ENCODE data around the gene PTPN6. TPM values are rescaled to one million over a fixed set of nuclear protein-coding genes. Genes with fewer than 3 reads are reported as not detected.

Gene PTPN6
- 10 to 100 TPM; 79.0 to 83.5 TPM for total RNA-seq
- 207 TPM for polyA plus RNA-seq (2013, experiment 1 of 2)
- polyA plus RNA-seq (2013, experiment 2 of 2), result 218 TPM
- total RNA-seq, result 66.5 to 612 (median 171) reads per million in 172 experiments

DNA sequence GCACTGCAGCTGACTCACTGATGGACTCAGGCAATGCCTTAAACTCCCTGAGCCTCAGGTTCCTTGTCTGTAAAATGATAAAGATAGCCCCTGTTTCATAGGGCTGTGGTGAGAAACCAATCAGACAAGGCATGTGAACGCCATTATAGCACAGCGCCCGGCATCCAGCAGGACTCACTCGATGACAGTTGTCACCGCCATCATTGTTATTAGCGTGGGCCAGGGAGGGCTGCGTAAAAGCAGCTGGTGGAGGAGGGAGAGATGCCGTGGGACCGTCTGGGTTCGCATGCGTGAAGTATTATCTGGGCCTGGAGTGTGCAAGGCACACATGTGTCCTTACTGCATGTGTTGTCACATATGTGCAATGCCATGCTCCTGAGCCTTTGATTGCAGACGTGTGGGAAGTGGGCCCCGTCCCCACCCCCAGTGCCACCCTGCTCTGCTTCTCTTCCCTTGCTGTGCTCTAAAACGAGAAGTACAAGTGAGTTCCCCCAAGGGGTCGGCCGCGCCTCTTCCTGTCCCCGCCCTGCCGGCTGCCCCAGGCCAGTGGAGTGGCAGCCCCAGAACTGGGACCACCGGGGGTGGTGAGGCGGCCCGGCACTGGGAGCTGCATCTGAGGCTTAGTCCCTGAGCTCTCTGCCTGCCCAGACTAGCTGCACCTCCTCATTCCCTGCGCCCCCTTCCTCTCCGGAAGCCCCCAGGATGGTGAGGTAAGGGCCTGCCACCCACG lies at the start of gene PTPN6:
Gene PTPN6, plus strand, starts transcription at position 546 of the 730 bp plus-strand sequence. Its CDS starts 157 bp downstream, at position 703.
- Mint-ChIP-seq H3K36me3 (ENCODE audit: low read depth) (peaks cover 50% of the 10 kb centered on the region), H3K4me3 (peak within 1 kb of the TSS; percentile 100), H3K9me3 (no peaks in the 10 kb centered on the region), H3K27ac (peak within 1 kb of the TSS; percentile 97), H3K27me3 (no peaks in the 10 kb centered on the region), H3K4me1 (ENCODE audit: low read depth) (peaks cover 89% of the 10 kb centered on the region)
- peak within 1 kb of the TSS; percentile 80 to 96 for H3K27ac ChIP-seq (ENCODE audit: low read depth in 1 of 2, low read length in 2 of 2)
- intact Hi-C loops (cut with DNase I, micrococcal nuclease), result loop anchor here in 1 of 2 experiments (5.0 kb wide), 1 partner anchor 99 kb away; the partner anchor contains the start of genes CDCA3 and USP5
- peaks cover 94% of the 10 kb centered on the region for H3K4me1 ChIP-seq (ENCODE audit: insufficient read depth, low read length)
- TF ChIP-seq, protein P1, sequence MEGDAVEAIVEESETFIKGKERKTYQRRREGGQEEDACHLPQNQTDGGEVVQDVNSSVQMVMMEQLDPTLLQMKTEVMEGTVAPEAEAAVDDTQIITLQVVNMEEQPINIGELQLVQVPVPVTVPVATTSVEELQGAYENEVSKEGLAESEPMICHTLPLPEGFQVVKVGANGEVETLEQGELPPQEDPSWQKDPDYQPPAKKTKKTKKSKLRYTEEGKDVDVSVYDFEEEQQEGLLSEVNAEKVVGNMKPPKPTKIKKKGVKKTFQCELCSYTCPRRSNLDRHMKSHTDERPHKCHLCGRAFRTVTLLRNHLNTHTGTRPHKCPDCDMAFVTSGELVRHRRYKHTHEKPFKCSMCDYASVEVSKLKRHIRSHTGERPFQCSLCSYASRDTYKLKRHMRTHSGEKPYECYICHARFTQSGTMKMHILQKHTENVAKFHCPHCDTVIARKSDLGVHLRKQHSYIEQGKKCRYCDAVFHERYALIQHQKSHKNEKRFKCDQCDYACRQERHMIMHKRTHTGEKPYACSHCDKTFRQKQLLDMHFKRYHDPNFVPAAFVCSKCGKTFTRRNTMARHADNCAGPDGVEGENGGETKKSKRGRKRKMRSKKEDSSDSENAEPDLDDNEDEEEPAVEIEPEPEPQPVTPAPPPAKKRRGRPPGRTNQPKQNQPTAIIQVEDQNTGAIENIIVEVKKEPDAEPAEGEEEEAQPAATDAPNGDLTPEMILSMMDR (IDR thresholded peaks at IDR 0.05), result no peak
- CTCF ChIA-PET, result interaction anchor here (2.0 to 10.8 kb wide), 2 partner anchors 10 to 13 kb away, joined by 5 to 324 read pairs; no protein-coding TSS in a partner anchor
- no peaks in the 10 kb centered on the region for H3K27me3 ChIP-seq (ENCODE audit: control insufficient read depth in 1 of 2, insufficient read depth in 2 of 2, low read length in 2 of 2)
- peak in 11 of 14 experiments; percentile 45 to 86 (median 66) for DNase-seq
- POLR2A ChIA-PET, result interaction anchor here (0.6 to 16.4 kb wide), 8 partner anchors 3 to 227 kb away, joined by 3 to 963 read pairs (median 7); partner anchors contain the start of genes ATN1, C12orf57, COPS7A and LRRC23
- H3K36me3 ChIP-seq (ENCODE audit: insufficient read depth, low read length), result peaks cover 34% of the 10 kb centered on the region
- H3K9me3 ChIP-seq (ENCODE audit: control insufficient read depth in 1 of 2, insufficient read depth in 1 of 2, low read length in 2 of 2), result no peaks in the 10 kb centered on the region
- peak within 1 kb of the TSS; percentile 98 for H3K4me3 ChIP-seq (ENCODE audit: low read length)
- peak; percentile 30 for ATAC-seq (ENCODE audit: poor library complexity)

DNA sequence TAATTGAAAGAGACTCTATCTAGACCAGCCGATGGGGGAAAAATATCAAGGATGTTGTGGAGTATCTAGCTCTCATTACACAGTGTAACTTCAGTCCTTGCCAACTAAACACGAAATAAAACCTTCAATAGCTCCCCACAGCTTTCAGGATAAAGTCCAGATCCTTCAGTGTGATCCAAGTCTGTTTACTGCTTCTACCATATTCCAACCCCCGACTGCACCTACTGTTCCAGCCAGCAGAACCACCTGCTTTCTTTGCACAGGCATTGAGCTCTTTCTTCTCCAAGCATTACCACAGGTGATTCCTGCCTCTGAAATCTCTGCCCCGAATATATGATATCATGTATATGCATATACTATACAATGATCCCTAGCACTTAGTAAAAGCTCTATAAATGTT lies 48.7 kb upstream of the PTPN6 start:
- Histone ChIP-seq H3K36me3 (ENCODE audit: insufficient read depth, low read length) (no peaks in the 10 kb centered on the region), H3K27me3 (ENCODE audit: control insufficient read depth in 1 of 2, insufficient read depth in 2 of 2, low read length in 2 of 2) (no peaks in the 10 kb centered on the region), H3K4me3 (ENCODE audit: low read length) (no peak overlapping the region), H3K4me1 (ENCODE audit: insufficient read depth, low read length) (peaks cover 21% of the 10 kb centered on the region), H3K9me3 (ENCODE audit: control insufficient read depth in 1 of 2, insufficient read depth in 1 of 2, low read length in 2 of 2) (no peaks in the 10 kb centered on the region), H3K27ac (ENCODE audit: low read depth in 1 of 2, low read length in 2 of 2) (no peak overlapping the region)
- Mint-ChIP-seq H3K36me3 (ENCODE audit: low read depth) (no peaks in the 10 kb centered on the region), H3K27me3 (no peaks in the 10 kb centered on the region), H3K27ac (no peak overlapping the region), H3K4me3 (no peak overlapping the region), H3K9me3 (no peaks in the 10 kb centered on the region), H3K4me1 (ENCODE audit: low read depth) (no peaks in the 10 kb centered on the region)
- POLR2A ChIA-PET, result interaction anchor here (1.1 kb wide), 1 partner anchor 12 kb away, joined by 3 read pairs; no protein-coding TSS in a partner anchor
- CTCF ChIA-PET, result interaction anchor here (1.5 to 2.6 kb wide), 2 partner anchors 11 to 35 kb away, joined by 4 to 15 read pairs; no protein-coding TSS in a partner anchor
- TF ChIP-seq, protein P1 (IDR thresholded peaks at IDR 0.05), result no peak
- intact Hi-C loops (cut with DNase I, micrococcal nuclease), result loop anchor here in 1 of 2 experiments (10.0 kb wide), 1 partner anchor 292 kb away; no protein-coding TSS in a partner anchor
- no peak for ATAC-seq (ENCODE audit: poor library complexity)
- no peak for DNase-seq

DNA sequence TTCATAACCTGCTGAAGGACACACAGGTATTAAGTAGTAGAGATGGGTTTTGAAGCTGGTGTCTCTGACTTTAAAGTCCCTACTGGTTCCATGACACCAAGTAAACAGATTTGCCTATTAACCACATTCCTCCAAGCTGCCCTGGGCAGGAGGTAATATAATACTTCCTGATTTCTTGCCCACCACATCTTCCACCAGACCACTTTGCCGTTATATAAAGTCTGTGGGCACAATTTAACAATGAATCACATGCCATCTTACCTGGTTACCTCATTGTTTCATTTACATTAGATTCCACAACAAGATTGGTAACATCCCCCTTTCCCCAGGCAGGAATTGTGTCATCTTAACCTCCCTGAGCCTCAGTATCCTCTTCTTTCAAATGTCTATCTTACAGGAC lies 47.4 kb upstream of the PTPN6 start:
- no peaks in the 10 kb centered on the region for H3K9me3 ChIP-seq (ENCODE audit: control insufficient read depth in 1 of 2, insufficient read depth in 1 of 2, low read length in 2 of 2)
- Mint-ChIP-seq H3K4me1 (ENCODE audit: low read depth) (no peaks in the 10 kb centered on the region), H3K27ac (no peak overlapping the region), H3K9me3 (no peaks in the 10 kb centered on the region), H3K4me3 (peak overlapping the region; percentile 22), H3K36me3 (ENCODE audit: low read depth) (peaks cover 4% of the 10 kb centered on the region), H3K27me3 (no peaks in the 10 kb centered on the region)
- H3K36me3 ChIP-seq (ENCODE audit: insufficient read depth, low read length), result no peaks in the 10 kb centered on the region
- H3K4me1 ChIP-seq (ENCODE audit: insufficient read depth, low read length), result peaks cover 21% of the 10 kb centered on the region
- DNase-seq (no peak), ATAC-seq (ENCODE audit: poor library complexity) (no peak)
- H3K27me3 ChIP-seq (ENCODE audit: control insufficient read depth in 1 of 2, insufficient read depth in 2 of 2, low read length in 2 of 2), result no peaks in the 10 kb centered on the region
- intact Hi-C loops (cut with DNase I, micrococcal nuclease), result loop anchor here (1.0 to 10.0 kb wide), 4 partner anchors 12 to 291 kb away; partner anchors contain the start of gene SPSB2 (in 1 of the 2)
- ChIA-PET POLR2A (interaction anchor here (1.1 to 3.0 kb wide), 4 partner anchors 10 to 40 kb away, joined by 3 to 14 read pairs (median 13); partner anchors contain the start of genes C12orf57, RNU7-1 and SPSB2), CTCF (interaction anchor here (1.9 to 5.6 kb wide), 6 partner anchors 13 to 58 kb away, joined by 6 to 43 read pairs (median 12); partner anchors contain the start of gene SPSB2)
- H3K27ac ChIP-seq (ENCODE audit: low read depth in 1 of 2, low read length in 2 of 2), result peak overlapping the region in 1 of 2 donors; percentile 70
- H3K4me3 ChIP-seq (ENCODE audit: low read length), result no peak overlapping the region
- TF ChIP-seq, protein P1 (IDR thresholded peaks at IDR 0.05), result no peak

Data from CD4-positive, alpha-beta T cell (primary cell).